GM19043 (cell line): ENCODE measurements around the gene DDO.

Experiments used
- ATAC-seq: cut with Tn5 transposase; IDR thresholded peaks from one replicate; pipeline ENCODE4 v1.9.1; 2021; ENCODE audit warnings: low read depth; ENCODE audit not compliant: unreplicated experiment

The DDO gene

GRCh38 chr6:110369066-110369465 is 46.3 kb downstream of the DDO start:
- ATAC-seq: no peak

- no peak for ATAC-seq
These were observed 47.1 kb downstream of the DDO start for GRCh38 chr6:110368284-110368683.

GRCh38 chr6:110367825-110368224 is 47.5 kb downstream of the DDO start:
- ATAC-seq: no peak

GRCh38 chr6:110366975-110367374 is 48.4 kb downstream of the DDO start:
- no peak for ATAC-seq

- no peak for ATAC-seq
These were observed 49.1 kb downstream of the DDO start for GRCh38 chr6:110366256-110366655.

- no peak for ATAC-seq
These were observed 50.8 kb downstream of the DDO start for GRCh38 chr6:110364364-110365105.

GRCh38 chr6:110363748-110364147 is 51.6 kb downstream of the DDO start:
- ATAC-seq: no peak

- ATAC-seq: no peak
These were observed 54.7 kb downstream of the DDO start for GRCh38 chr6:110360676-110361075.

- ATAC-seq: no peak
These were observed 55.8 kb downstream of the DDO start for GRCh38 chr6:110359556-110359955.

- ATAC-seq: no peak
These were observed 56.7 kb downstream of the DDO start for GRCh38 chr6:110358553-110359160.

GRCh38 chr6:110357664-110358552 is 57.5 kb downstream of the DDO start, which contains the start of gene METTL24:
Gene METTL24, minus strand, starts transcription at chr6:110358349. Its CDS starts 77 bp downstream, at chr6:110358272.
- no peak for ATAC-seq

- ATAC-seq: no peak
These were observed 58.1 kb downstream of the DDO start for GRCh38 chr6:110357298-110357663.

GRCh38 chr6:110356778-110357177 is 58.6 kb downstream of the DDO start:
- no peak for ATAC-seq

- ATAC-seq: no peak
These were observed 59.6 kb downstream of the DDO start for GRCh38 chr6:110355727-110356126.

- ATAC-seq: no peak
These were observed 60.4 kb downstream of the DDO start for GRCh38 chr6:110355022-110355421.

GRCh38 chr6:110354153-110354552 is 61.2 kb downstream of the DDO start:
- ATAC-seq: no peak

GRCh38 chr6:110353457-110354001 is 61.8 kb downstream of the DDO start:
- ATAC-seq: no peak

GRCh38 chr6:110352563-110353262 is 62.7 kb downstream of the DDO start:
- ATAC-seq: no peak

GRCh38 chr6:110351986-110352385 is 63.4 kb downstream of the DDO start:
- no peak for ATAC-seq

GRCh38 chr6:110351546-110351945 is 63.8 kb downstream of the DDO start:
- ATAC-seq: no peak
